22Rv1 (cell line): ENCODE data around the gene DNAH3.

Experiments used
- CTCF ChIP-seq: fragments of 450-650 bp; IDR thresholded peaks from 2 replicates; pipeline ENCODE4 v1.5.1; 2017; ENCODE audit warnings: mild to moderate bottlenecking
- ZFX ChIP-seq: fragments of 450-650 bp; IDR thresholded peaks from 2 replicates; pipeline ENCODE4 v1.6.1; 2017; ENCODE audit warnings: antibody characterized with exemption, borderline replicate concordance

GRCh38 chr16:20899477-20900298, 251.0 kb downstream of the DNAH3 start:
- no peak for TF ChIP-seq CTCF
- no peak for TF ChIP-seq ZFX
